Measurements from ENCODE around the gene SERTAD3. TPM values are rescaled to one million over a fixed set of nuclear protein-coding genes. Genes with fewer than 3 reads are reported as not detected.

SERTAD3 gene
- polyA plus RNA-seq, 1 donor (not counting 4 experiments of a cell fraction or from before 2014, with no cell fraction given): 11.8 TPM

DNA sequence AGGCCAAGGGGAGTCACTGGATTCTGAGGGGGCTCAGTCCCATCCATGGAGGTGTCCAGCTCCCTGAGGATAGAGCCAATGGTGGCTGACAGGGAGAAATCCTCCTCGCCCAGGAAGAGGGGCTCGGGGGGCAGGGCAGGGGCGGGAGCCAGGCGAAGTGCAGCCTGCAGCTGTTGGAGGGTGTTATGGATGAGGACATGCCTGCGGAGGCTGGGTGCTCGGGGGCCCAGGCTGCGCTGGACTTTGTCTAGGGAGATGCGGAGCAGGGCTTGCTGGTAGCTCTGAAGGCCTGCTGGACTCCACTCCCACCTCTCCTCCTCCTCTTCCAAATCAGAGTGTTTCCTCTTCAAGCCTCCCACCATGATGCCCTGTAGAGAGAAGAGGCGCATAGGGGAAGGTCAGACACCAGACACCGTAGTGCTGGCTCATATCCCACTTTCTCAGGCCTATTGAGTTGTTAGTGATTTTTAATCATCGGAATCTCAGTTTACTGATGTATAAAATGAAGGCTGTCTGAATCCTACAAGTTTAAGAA, 2.3 kb downstream of the SERTAD3 start:
- Histone ChIP-seq H3K36me3 (ENCODE audit: control insufficient read depth in 2 of 2, extremely low read depth in 1 of 2, insufficient read depth in 2 of 2, low read length in 2 of 2) (peaks cover 17% of the 10 kb centered on the region in 2 experiments), H3K9ac (ENCODE audit: control insufficient read depth, extremely low read depth, insufficient read depth, low read length) (no peak overlapping the region), H3K4me1 (ENCODE audit: control insufficient read depth, extremely low read depth, insufficient read depth, low read length) (peaks cover 16% of the 10 kb centered on the region), H3K27me3 (ENCODE audit: control insufficient read depth, extremely low read depth, insufficient read depth, low read length) (no peaks in the 10 kb centered on the region), H3K9me3 (ENCODE audit: control insufficient read depth, low read depth, low read length) (no peaks in the 10 kb centered on the region), H3K4me2 (ENCODE audit: control insufficient read depth, extremely low read depth, insufficient read depth, low read depth, low read length) (no peak overlapping the region), H3K9me1 (ENCODE audit: control insufficient read depth, extremely low read depth, insufficient read depth, low read length) (no peaks in the 10 kb centered on the region), H3K4me3 (ENCODE audit: control insufficient read depth in 2 of 3, extremely low read depth in 1 of 3, insufficient read depth in 2 of 3, low read depth in 1 of 3, low read length in 3 of 3) (no peak overlapping the region), H3K27ac (ENCODE audit: control insufficient read depth, insufficient read depth, low read length) (no peak overlapping the region), H4K20me1 (ENCODE audit: control insufficient read depth, extremely low read depth, insufficient read depth, low read length) (peaks cover 5% of the 10 kb centered on the region), H2AFZ (ENCODE audit: control insufficient read depth, low read length) (no peak overlapping the region), H3K79me2 (ENCODE audit: control insufficient read depth, insufficient read depth, low read length) (peaks cover 33% of the 10 kb centered on the region)
- dilution Hi-C loops (cut with MboI; ENCODE audit: extremely low pct_ligation_motif_present, low sequenced_read_pairs): no loop called here
- DNase-seq (ENCODE audit: low read depth, low spot score) (no peak), FAIRE-seq (no peak)
- TF ChIP-seq, protein P1, sequence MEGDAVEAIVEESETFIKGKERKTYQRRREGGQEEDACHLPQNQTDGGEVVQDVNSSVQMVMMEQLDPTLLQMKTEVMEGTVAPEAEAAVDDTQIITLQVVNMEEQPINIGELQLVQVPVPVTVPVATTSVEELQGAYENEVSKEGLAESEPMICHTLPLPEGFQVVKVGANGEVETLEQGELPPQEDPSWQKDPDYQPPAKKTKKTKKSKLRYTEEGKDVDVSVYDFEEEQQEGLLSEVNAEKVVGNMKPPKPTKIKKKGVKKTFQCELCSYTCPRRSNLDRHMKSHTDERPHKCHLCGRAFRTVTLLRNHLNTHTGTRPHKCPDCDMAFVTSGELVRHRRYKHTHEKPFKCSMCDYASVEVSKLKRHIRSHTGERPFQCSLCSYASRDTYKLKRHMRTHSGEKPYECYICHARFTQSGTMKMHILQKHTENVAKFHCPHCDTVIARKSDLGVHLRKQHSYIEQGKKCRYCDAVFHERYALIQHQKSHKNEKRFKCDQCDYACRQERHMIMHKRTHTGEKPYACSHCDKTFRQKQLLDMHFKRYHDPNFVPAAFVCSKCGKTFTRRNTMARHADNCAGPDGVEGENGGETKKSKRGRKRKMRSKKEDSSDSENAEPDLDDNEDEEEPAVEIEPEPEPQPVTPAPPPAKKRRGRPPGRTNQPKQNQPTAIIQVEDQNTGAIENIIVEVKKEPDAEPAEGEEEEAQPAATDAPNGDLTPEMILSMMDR (optimal IDR thresholded peaks at IDR 0.05 in 1 of 3, IDR thresholded peaks at IDR 0.05 in 1 of 3, conservative IDR thresholded peaks at IDR 0.05 in 1 of 3; ENCODE audit: extremely low read depth in 1 of 3, insufficient read depth in 2 of 3, low read length in 3 of 3): no peak
- no peak for TF ChIP-seq EZH2 (IDR thresholded peaks at IDR 0.05; ENCODE audit: low read length)

DNA sequence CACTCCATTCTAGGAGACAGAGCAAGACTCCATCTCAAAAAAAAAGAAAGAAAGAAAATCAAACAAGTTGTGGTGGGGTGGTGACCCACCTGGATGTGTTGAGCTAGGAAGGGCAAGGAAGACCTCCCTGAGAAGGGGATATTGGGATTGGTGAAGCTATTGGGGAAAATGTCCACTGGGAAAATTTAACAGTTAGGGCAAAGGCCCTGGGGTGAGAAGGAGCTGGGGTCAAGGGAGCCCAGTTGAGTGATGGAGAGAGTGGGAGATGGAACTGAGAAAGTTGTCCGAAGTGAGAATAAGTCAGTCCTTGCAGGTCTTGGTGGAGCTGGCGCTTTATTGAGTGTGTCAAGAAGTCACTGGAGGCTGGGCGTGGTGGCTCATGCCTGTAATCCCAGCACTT, 5.9 kb downstream of the SERTAD3 start:
- TF ChIP-seq, protein P1 (optimal IDR thresholded peaks at IDR 0.05 in 1 of 3, IDR thresholded peaks at IDR 0.05 in 1 of 3, conservative IDR thresholded peaks at IDR 0.05 in 1 of 3; ENCODE audit: extremely low read depth in 1 of 3, insufficient read depth in 2 of 3, low read length in 3 of 3): no peak
- TF ChIP-seq EZH2 (IDR thresholded peaks at IDR 0.05; ENCODE audit: low read length): no peak
- DNase-seq (ENCODE audit: low read depth, low spot score): no peak
- peaks cover 5% of the 10 kb centered on the region for H4K20me1 ChIP-seq (ENCODE audit: control insufficient read depth, extremely low read depth, insufficient read depth, low read length)
- no peak overlapping the region for H3K27ac ChIP-seq (ENCODE audit: control insufficient read depth, insufficient read depth, low read length)
- H3K9ac ChIP-seq (ENCODE audit: control insufficient read depth, extremely low read depth, insufficient read depth, low read length): no peak overlapping the region
- H3K4me2 ChIP-seq (ENCODE audit: control insufficient read depth, extremely low read depth, insufficient read depth, low read depth, low read length): no peak overlapping the region
- peaks cover 17% of the 10 kb centered on the region in 2 experiments for H3K36me3 ChIP-seq (ENCODE audit: control insufficient read depth in 2 of 2, extremely low read depth in 1 of 2, insufficient read depth in 2 of 2, low read length in 2 of 2)
- no peaks in the 10 kb centered on the region for H3K9me3 ChIP-seq (ENCODE audit: control insufficient read depth, low read depth, low read length)
- H3K9me1 ChIP-seq (ENCODE audit: control insufficient read depth, extremely low read depth, insufficient read depth, low read length): no peaks in the 10 kb centered on the region
- peaks cover 9% of the 10 kb centered on the region for H3K4me1 ChIP-seq (ENCODE audit: control insufficient read depth, extremely low read depth, insufficient read depth, low read length)
- dilution Hi-C loops (cut with MboI; ENCODE audit: extremely low pct_ligation_motif_present, low sequenced_read_pairs): no loop called here
- no peak overlapping the region for H2AFZ ChIP-seq (ENCODE audit: control insufficient read depth, low read length)
- no peak overlapping the region for H3K4me3 ChIP-seq (ENCODE audit: control insufficient read depth in 2 of 3, extremely low read depth in 1 of 3, insufficient read depth in 2 of 3, low read depth in 1 of 3, low read length in 3 of 3)
- peaks cover 24% of the 10 kb centered on the region for H3K79me2 ChIP-seq (ENCODE audit: control insufficient read depth, insufficient read depth, low read length)
- no peak for FAIRE-seq
- no peaks in the 10 kb centered on the region for H3K27me3 ChIP-seq (ENCODE audit: control insufficient read depth, extremely low read depth, insufficient read depth, low read length)
